ENCODE measurements around the gene DCDC2. TPM values are rescaled to one million over a fixed set of nuclear protein-coding genes. Genes with fewer than 3 reads are reported as not detected.

The DCDC2 gene
- total RNA-seq, 1 experiment from 2014 or later = 45.1 TPM

GRCh38 chr6:24397631-24398030 is 39.8 kb upstream of the DCDC2 start:
- CTCF ChIA-PET = no interaction called here
- H3K27ac ChIP-seq (ENCODE audit: low read depth, low read length, poor library complexity, severe bottlenecking) = no peak overlapping the region
- no peaks in the 10 kb centered on the region for H3K27me3 ChIP-seq (replicated peaks; ENCODE audit: insufficient read depth, low read depth, low read length, poor library complexity)
- intact Hi-C loops (cut with micrococcal nuclease; ENCODE audit: unreplicated experiment) = no loop called here
- H3K4me1 ChIP-seq (ENCODE audit: insufficient read depth, low read length, poor library complexity, severe bottlenecking) = peaks cover 5% of the 10 kb centered on the region
- H3K36me3 ChIP-seq (ENCODE audit: insufficient read depth, low read length, poor library complexity, severe bottlenecking) = no peaks in the 10 kb centered on the region
- POLR2A ChIA-PET (ENCODE audit: low non-redundant PET) = no interaction called here
- no peak overlapping the region for H3K4me3 ChIP-seq (ENCODE audit: low read depth, low read length, poor library complexity, severe bottlenecking)
- TF ChIP-seq EZH2 (IDR thresholded peaks at IDR 0.05; ENCODE audit: borderline replicate concordance, low read depth, low read length, poor library complexity, severe bottlenecking) (no peak), CTCF (conservative IDR thresholded peaks at IDR 0.05; ENCODE audit: low read depth, low read length) (no peak)
- no TSS peak for BruUV-seq (replicated peaks)
- H3K9me3 ChIP-seq (ENCODE audit: low read depth, low read length, poor library complexity, severe bottlenecking) = peaks cover 5% of the 10 kb centered on the region
- no peak for DNase-seq (ENCODE audit: low spot score)

- Histone ChIP-seq H3K9me3 (ENCODE audit: low read depth, low read length, poor library complexity, severe bottlenecking) (peaks cover 5% of the 10 kb centered on the region), H3K4me1 (ENCODE audit: insufficient read depth, low read length, poor library complexity, severe bottlenecking) (peaks cover 5% of the 10 kb centered on the region), H3K36me3 (ENCODE audit: insufficient read depth, low read length, poor library complexity, severe bottlenecking) (no peaks in the 10 kb centered on the region), H3K4me3 (ENCODE audit: low read depth, low read length, poor library complexity, severe bottlenecking) (no peak overlapping the region), H3K27me3 (replicated peaks; ENCODE audit: insufficient read depth, low read depth, low read length, poor library complexity) (no peaks in the 10 kb centered on the region), H3K27ac (ENCODE audit: low read depth, low read length, poor library complexity, severe bottlenecking) (no peak overlapping the region)
- POLR2A ChIA-PET (ENCODE audit: low non-redundant PET) = no interaction called here
- intact Hi-C loops (cut with micrococcal nuclease; ENCODE audit: unreplicated experiment) = no loop called here
- TF ChIP-seq EZH2 (IDR thresholded peaks at IDR 0.05; ENCODE audit: borderline replicate concordance, low read depth, low read length, poor library complexity, severe bottlenecking) = no peak
- no peak for TF ChIP-seq CTCF (conservative IDR thresholded peaks at IDR 0.05; ENCODE audit: low read depth, low read length)
- CTCF ChIA-PET = no interaction called here
- BruUV-seq (replicated peaks) = no TSS peak
- no peak for DNase-seq (ENCODE audit: low spot score)
Observed at GRCh38 chr6:24396824-24397223, 39.0 kb upstream of the DCDC2 start.

GRCh38 chr6:24394780-24395437 is 37.0 kb upstream of the DCDC2 start:
- ChIA-PET POLR2A (ENCODE audit: low non-redundant PET) (no interaction called here), CTCF (no interaction called here)
- TF ChIP-seq EZH2 (IDR thresholded peaks at IDR 0.05; ENCODE audit: borderline replicate concordance, low read depth, low read length, poor library complexity, severe bottlenecking) = no peak
- no peak for TF ChIP-seq CTCF (conservative IDR thresholded peaks at IDR 0.05; ENCODE audit: low read depth, low read length)
- peaks cover 5% of the 10 kb centered on the region for H3K4me1 ChIP-seq (ENCODE audit: insufficient read depth, low read length, poor library complexity, severe bottlenecking)
- DNase-seq (ENCODE audit: low spot score) = peak; percentile 71
- BruUV-seq (replicated peaks) = no TSS peak
- H3K36me3 ChIP-seq (ENCODE audit: insufficient read depth, low read length, poor library complexity, severe bottlenecking) = no peaks in the 10 kb centered on the region
- H3K9me3 ChIP-seq (ENCODE audit: low read depth, low read length, poor library complexity, severe bottlenecking) = peaks cover 5% of the 10 kb centered on the region
- intact Hi-C loops (cut with micrococcal nuclease; ENCODE audit: unreplicated experiment) = no loop called here
- no peak overlapping the region for H3K4me3 ChIP-seq (ENCODE audit: low read depth, low read length, poor library complexity, severe bottlenecking)
- H3K27me3 ChIP-seq (replicated peaks; ENCODE audit: insufficient read depth, low read depth, low read length, poor library complexity) = no peaks in the 10 kb centered on the region
- H3K27ac ChIP-seq (ENCODE audit: low read depth, low read length, poor library complexity, severe bottlenecking) = peak overlapping the region; percentile 52
